HEK293 (cell line): ENCODE measurements around the gene SGMS1.

Experiments used
- ATF2 ChIP-seq: fragments of 450-650 bp; formaldehyde crosslinking; IDR thresholded peaks from 2 replicates; pipeline ENCODE4 v1.5.1; 2016; ENCODE audit warnings: missing biosample characterization, missing genetic modification characterization, low read depth
- CTCF ChIP-seq: fragments of 450-650 bp; formaldehyde crosslinking; IDR thresholded peaks from 2 replicates; pipeline ENCODE4 v1.5.1; 2016; ENCODE audit warnings: missing biosample characterization, missing genetic modification characterization
- PRDM10 ChIP-seq: fragments of 450-650 bp; formaldehyde crosslinking; IDR thresholded peaks from 2 replicates; pipeline ENCODE4 v1.5.1; 2016; ENCODE audit warnings: missing biosample characterization, missing genetic modification characterization
- SALL2 ChIP-seq: fragments of 450-650 bp; formaldehyde crosslinking; IDR thresholded peaks from 2 replicates; pipeline ENCODE4 v1.5.0; 2017; ENCODE audit warnings: missing biosample characterization, mild to moderate bottlenecking, missing genetic modification characterization, borderline replicate concordance
- ZNF114 ChIP-seq: fragments of 450-650 bp; formaldehyde crosslinking; IDR thresholded peaks from 2 replicates; pipeline ENCODE4 v1.5.0; 2017; ENCODE audit warnings: missing biosample characterization, missing genetic modification characterization
- ZNF274 ChIP-seq, 2 experiments: fragments of 200-500 bp in 1 of 2; fragments of 450-650 bp in 1 of 2; sonication (Bioruptor generic) in 1 of 2; formaldehyde crosslinking in 1 of 2; IDR thresholded peaks; 2 replicates each; pipeline versions ENCODE4 v1.5.1 to v1.6.1; 2014 to 2016; ENCODE audit warnings: borderline replicate concordance in 1 of 2, inconsistent platforms in 1 of 2, low read length in 1 of 2, missing biosample characterization in 1 of 2, missing genetic modification characterization in 1 of 2
- ZNF48 ChIP-seq: fragments of 450-650 bp; formaldehyde crosslinking; IDR thresholded peaks from 2 replicates; pipeline ENCODE4 v1.5.1; 2016; ENCODE audit warnings: missing biosample characterization, missing genetic modification characterization
- ZNF513 ChIP-seq: fragments of 450-650 bp; IDR thresholded peaks from 2 replicates; pipeline ENCODE4 v1.5.1; 2018; ENCODE audit warnings: missing biosample characterization, missing genetic modification characterization
- ZNF600 ChIP-seq: fragments of 450-650 bp; formaldehyde crosslinking; IDR thresholded peaks from 2 replicates; pipeline ENCODE4 v1.5.1; 2016; ENCODE audit warnings: missing biosample characterization, missing genetic modification characterization
- ZXDB ChIP-seq: fragments of 450-650 bp; formaldehyde crosslinking; IDR thresholded peaks from 2 replicates; pipeline ENCODE4 v1.5.1; 2016; ENCODE audit warnings: missing biosample characterization, missing genetic modification characterization

- TF ChIP-seq ZNF600 (tag by site-specific recombination) (no peak), CTCF (tag by site-specific recombination) (no peak), SALL2 (no peak), ZNF114 (tag by site-specific recombination) (no peak), ZXDB (tag by site-specific recombination) (peak; percentile 45; the same call in 1 of the 2 replicates), ZNF274 (IDR thresholded peaks at IDR 0.05; ENCODE audit: low read length) (no peak), ZNF274 (tag by site-specific recombination; IDR thresholded peaks at IDR 0.05; ENCODE audit: borderline replicate concordance) (no peak), ZNF48 (tag by site-specific recombination) (no peak), ATF2 (tag by site-specific recombination) (no peak), ZNF513 (tag by site-specific recombination) (no peak), PRDM10 (tag by site-specific recombination) (peak; percentile 79)
These were observed 2.9 kb downstream of the SGMS1 start for GRCh38 chr10:50620899-50621298.
